HUES48 (cell line): ENCODE measurements around the gene UBE2QL1.

Source experiments
- H3K27ac ChIP-seq: one replicate; pipeline ENCODE4 v1.7.0; 2013; ENCODE audit warnings: low read depth, low read length, inconsistent platforms
- H3K27me3 ChIP-seq: 2 replicates; pipeline ENCODE4 v1.6.1; 2013; ENCODE audit warnings: mild to moderate bottlenecking, low read length; ENCODE audit not compliant: control insufficient read depth, insufficient read depth
- H3K36me3 ChIP-seq: 2 replicates; pipeline ENCODE4 v1.6.1; 2013; ENCODE audit warnings: low read length; ENCODE audit not compliant: control insufficient read depth, insufficient read depth
- H3K4me1 ChIP-seq: 2 replicates; pipeline ENCODE4 v1.6.1; 2013; ENCODE audit warnings: mild to moderate bottlenecking, low read length; ENCODE audit not compliant: control insufficient read depth, insufficient read depth
- H3K4me3 ChIP-seq: 2 replicates; pipeline ENCODE4 v1.5.1; 2013; ENCODE audit warnings: mild to moderate bottlenecking, low read depth, low read length
- H3K9ac ChIP-seq: 2 replicates; pipeline ENCODE4 v1.6.1; 2013; ENCODE audit warnings: mild to moderate bottlenecking, low read depth, low read length, moderate library complexity
- H3K9me3 ChIP-seq: 2 replicates; pipeline ENCODE4 v1.6.1; 2013; ENCODE audit warnings: low read length; ENCODE audit not compliant: control insufficient read depth, insufficient read depth

The UBE2QL1 gene

DNA sequence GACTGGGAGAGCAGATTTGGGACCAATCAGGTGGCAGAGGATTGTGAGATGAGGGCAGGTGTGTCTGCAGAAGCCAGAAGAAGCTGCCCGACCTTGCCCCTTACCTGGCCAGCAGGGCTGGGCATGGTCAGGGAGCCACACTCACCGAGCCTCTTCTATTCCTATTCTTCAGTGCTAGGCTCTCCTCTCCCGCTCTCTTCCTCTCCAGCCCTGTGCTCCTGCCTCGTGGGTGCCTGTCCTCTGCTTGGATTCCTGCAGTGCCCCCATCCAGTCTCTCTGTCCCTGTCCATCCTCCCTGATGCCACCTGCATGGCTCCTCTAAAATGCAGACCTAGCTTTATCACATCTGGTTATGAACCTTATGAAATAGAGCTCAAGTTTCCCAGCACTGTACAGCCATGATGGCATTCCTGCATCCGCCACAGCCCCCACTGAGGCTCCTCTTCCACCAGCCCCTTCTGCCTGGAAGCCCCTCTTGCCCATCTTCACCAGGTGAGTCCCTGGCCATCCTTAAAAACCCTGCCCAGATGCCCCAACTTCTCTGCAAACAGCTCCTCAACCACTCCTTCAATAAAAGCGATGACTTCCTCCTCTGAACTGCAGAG lies 8.2 kb downstream of the UBE2QL1 start:
- Histone ChIP-seq H3K9me3 (no peaks in the 10 kb centered on the region), H3K27me3 (peaks cover 88% of the 10 kb centered on the region), H3K9ac (no peak overlapping the region), H3K4me3 (no peak overlapping the region), H3K4me1 (no peaks in the 10 kb centered on the region), H3K36me3 (no peaks in the 10 kb centered on the region), H3K27ac (no peak overlapping the region)

DNA sequence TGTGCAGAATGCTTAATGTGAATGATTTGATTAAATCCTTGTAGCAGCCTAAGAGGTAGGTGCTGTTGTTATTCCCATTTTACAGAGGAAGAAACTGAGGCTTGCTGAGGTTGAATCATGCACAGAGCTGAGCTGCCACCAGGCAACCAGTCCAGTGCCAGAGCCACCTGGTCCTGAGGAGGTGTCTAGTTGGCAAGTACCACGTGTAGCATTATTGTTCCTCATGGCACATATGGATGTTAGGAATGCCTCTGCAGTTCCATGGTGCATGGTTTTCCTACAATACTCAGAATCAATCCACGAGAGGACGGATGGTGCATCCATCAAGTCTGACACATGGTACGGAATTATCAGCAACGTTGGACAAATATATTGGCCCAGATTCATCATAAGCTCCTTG lies 8.9 kb downstream of the UBE2QL1 start:
- Histone ChIP-seq H3K4me3 (no peak overlapping the region), H3K27ac (no peak overlapping the region), H3K27me3 (peaks cover 81% of the 10 kb centered on the region), H3K4me1 (no peaks in the 10 kb centered on the region), H3K9ac (no peak overlapping the region), H3K9me3 (no peaks in the 10 kb centered on the region), H3K36me3 (no peaks in the 10 kb centered on the region)

DNA sequence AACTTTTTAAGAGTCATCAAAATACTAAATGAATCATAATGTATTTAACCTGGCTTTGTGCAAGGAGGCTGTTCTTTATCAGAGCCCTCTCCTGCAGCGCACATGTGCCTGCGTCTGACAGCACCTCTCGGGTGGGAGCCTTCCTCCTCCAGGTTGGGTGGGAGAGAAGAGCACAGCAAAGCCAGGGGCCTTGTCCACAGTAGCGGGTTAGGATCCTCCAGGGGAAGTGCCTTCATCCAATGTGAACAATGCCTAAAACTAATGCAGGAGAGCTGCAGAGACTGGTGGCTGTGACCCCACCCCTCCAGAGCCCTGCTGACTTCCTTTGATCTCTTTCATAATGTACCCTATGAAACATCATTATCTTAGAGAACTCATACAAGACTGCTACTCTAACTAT lies 10.2 kb downstream of the UBE2QL1 start:
- Histone ChIP-seq H3K4me1 (no peaks in the 10 kb centered on the region), H3K9ac (no peak overlapping the region), H3K36me3 (no peaks in the 10 kb centered on the region), H3K27me3 (peaks cover 68% of the 10 kb centered on the region), H3K27ac (no peak overlapping the region), H3K4me3 (no peak overlapping the region), H3K9me3 (no peaks in the 10 kb centered on the region)

DNA sequence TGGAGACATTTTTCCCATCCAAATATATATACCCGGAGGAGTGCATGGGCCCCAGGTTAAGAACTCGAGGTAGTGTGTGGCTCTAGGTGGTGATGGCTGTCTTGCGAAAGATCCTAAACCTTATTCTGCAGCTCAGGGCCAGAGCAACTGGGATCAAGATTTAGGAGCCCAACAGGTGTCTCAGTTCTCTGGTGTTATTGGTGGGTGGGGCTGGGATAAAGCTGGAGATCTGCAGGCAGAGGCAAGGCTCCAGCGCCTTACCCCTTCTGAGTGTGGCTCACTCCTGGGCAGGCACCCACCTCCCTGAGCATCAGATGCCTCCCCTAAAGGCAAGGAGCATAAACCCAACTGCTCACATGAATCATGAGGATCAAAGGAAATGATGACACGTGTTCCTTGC lies 11.2 kb downstream of the UBE2QL1 start:
- no peaks in the 10 kb centered on the region for H3K36me3 ChIP-seq
- no peak overlapping the region for H3K9ac ChIP-seq
- H3K4me1 ChIP-seq: no peaks in the 10 kb centered on the region
- H3K27ac ChIP-seq: no peak overlapping the region
- H3K4me3 ChIP-seq: no peak overlapping the region
- no peaks in the 10 kb centered on the region for H3K9me3 ChIP-seq
- peaks cover 58% of the 10 kb centered on the region for H3K27me3 ChIP-seq

DNA sequence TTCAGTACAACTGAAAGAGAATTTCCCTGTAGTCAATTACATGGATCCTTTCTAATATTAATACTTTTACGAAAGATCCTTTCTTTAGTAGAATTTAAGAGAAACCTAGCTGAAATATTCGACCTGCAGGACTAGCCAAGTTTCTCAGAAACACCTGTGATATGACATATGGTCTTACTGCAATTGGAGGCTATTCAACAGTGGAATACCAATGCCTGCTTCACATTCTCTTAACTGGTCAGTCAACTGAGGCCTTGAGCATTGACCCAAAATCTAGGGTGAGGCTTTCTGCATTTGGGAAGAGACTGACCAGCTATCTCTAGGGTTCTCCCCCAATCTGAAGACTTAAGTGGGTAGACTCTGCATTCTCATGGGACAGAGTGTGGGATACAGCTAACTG lies 12.3 kb downstream of the UBE2QL1 start:
- no peaks in the 10 kb centered on the region for H3K4me1 ChIP-seq
- no peaks in the 10 kb centered on the region for H3K9me3 ChIP-seq
- peaks cover 47% of the 10 kb centered on the region for H3K27me3 ChIP-seq
- H3K36me3 ChIP-seq: no peaks in the 10 kb centered on the region
- H3K9ac ChIP-seq: no peak overlapping the region
- H3K4me3 ChIP-seq: no peak overlapping the region
- no peak overlapping the region for H3K27ac ChIP-seq

DNA sequence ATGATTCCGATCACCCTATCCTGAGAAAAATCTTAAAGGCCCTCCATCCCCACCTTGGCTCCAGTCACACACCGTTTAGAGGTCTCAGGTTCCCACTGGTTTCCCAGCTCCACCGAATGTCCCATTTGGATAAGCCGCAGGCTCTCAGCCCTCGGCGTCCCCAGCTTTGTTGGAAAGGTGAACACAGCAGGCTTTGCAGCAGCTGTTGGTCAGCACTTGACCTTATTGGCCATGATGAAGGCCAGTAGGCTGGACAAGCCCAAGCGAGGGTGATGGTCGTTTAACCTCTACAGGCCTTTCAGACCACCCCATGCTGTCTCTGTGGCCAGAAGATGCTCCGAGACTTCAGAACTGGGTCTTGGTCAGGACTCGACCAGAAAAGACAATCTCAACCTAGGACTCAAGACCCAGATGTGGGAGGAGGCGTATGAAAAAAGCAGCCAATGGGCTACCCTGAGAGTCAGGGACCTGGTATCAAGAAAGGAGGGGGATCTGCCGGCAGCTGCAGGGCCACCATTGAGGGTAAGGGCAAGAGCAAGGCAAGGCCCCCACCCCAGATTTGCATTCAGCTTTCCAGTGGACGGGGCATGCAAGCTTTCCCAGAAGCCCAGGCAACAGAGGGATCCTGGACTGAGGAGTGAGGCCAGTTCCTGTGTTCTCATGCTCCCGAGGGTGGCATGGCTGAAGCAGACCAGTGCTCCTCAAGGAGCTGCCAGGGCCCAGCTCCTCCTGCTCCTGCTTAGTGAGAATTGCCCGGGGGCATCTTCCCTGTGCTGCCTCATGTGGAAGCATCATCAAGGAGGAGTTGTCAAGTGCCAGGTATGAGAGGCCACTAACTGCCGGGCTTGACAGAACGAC lies 13.4 kb downstream of the UBE2QL1 start:
- Histone ChIP-seq H3K27me3 (peaks cover 36% of the 10 kb centered on the region), H3K9me3 (no peaks in the 10 kb centered on the region), H3K4me3 (no peak overlapping the region)

DNA sequence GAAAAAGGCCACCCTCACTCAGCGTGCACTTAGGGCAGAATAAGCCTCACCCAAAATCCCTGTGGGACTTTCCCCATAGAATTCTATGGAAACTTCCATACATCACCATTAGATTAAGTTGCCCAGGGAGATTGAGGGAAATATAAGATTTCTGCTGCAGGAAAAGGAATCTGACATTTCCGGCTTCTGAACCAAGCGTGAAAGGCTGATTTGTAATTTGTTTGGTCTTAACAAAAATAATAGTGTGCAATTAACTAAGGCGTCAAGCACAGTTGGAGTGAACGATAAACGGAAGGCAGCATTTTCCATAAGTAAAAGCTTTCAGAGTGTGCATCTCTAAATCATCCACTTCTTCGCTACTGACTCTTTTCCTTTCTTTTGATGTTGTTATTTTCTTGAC lies 14.0 kb downstream of the UBE2QL1 start:
- H3K36me3 ChIP-seq: no peaks in the 10 kb centered on the region
- peaks cover 7% of the 10 kb centered on the region; the same call in 1 of the 2 replicates for H3K4me1 ChIP-seq
- peaks cover 30% of the 10 kb centered on the region for H3K27me3 ChIP-seq
- H3K9me3 ChIP-seq: no peaks in the 10 kb centered on the region
- no peak overlapping the region for H3K4me3 ChIP-seq
- no peak overlapping the region for H3K9ac ChIP-seq
- H3K27ac ChIP-seq: no peak overlapping the region

More for the DNA sequence above, 13.4 kb downstream of the UBE2QL1 start:
- Histone ChIP-seq H3K9ac (no peak overlapping the region), H3K36me3 (no peaks in the 10 kb centered on the region), H3K27ac (no peak overlapping the region), H3K4me1 (peaks cover under 1% of the 10 kb centered on the region; the same call in 1 of the 2 replicates)

DNA sequence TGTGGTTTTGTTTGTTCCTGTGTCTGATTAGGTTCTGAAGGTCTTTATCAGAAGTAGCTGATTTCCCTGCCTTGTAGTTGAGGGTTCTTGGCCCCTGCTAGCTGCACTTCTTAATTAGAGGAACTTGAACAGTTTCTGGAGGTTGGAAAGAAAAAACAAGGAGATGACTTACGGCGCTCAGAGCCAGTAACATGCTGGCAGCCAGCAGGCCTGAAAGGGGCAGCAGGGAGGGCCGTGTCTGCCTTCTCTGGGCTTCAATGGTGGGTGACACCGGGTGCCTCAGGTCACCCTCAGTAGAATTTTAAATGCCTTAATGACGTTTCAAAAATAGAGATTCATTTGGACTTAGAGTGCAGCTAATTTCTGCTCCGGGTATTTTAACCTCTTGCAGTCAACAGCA lies 15.8 kb downstream of the UBE2QL1 start:
- Histone ChIP-seq H3K27me3 (peaks cover 18% of the 10 kb centered on the region), H3K4me3 (no peak overlapping the region), H3K27ac (no peak overlapping the region), H3K9me3 (no peaks in the 10 kb centered on the region), H3K9ac (no peak overlapping the region), H3K36me3 (no peaks in the 10 kb centered on the region), H3K4me1 (peaks cover 15% of the 10 kb centered on the region; the same call in 1 of the 2 replicates)

DNA sequence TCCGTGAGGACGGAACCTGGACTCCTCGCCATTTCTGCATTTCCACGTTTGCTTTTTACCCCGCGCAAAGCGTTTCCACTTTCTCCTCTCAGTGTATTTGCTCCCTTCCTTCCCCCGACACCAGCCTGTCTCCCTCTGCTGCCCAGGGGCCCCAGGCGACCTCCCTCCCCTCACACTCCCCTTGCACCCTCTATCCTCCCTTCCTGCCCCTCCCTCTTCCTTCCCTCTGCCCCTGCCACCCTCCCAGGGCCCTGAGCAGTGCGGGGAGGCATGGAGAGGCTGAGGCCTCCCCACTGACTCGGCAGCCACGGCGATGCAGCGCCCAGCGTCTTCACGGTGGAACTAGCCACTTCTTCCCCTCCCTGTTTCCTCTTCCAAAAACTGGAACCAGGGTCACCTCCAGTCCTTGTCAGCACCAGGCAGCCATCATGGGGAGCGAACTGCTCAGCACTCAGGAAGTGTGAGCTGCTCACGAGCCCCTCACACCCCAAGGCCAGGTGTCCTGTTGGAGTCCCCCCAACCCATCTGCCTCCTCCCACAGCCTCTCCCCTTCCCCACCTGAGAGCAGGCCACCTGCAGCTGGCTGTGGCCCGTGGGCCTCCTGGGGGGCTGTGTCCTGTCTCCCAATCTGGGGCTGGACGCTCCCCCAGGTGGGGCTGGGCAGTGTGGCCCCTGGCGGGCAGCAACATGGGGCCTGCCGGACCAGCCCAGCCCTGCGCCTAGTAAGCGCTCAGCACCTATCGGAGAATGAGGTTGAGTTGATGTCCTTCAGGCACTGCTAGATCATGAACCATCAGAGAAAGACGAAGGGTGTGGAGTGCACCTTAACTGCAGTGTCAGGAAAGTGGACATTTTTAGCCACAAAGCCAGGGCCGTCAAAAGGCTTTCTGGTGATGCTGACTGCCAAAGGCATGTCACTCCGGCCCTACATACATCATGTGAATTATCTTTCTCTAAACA lies 17.5 kb downstream of the UBE2QL1 start:
- no peaks in the 10 kb centered on the region for H3K36me3 ChIP-seq
- no peak overlapping the region for H3K27ac ChIP-seq
- H3K4me1 ChIP-seq: peaks cover 15% of the 10 kb centered on the region; the same call in 1 of the 2 replicates
- peaks cover 1% of the 10 kb centered on the region; the same call in 1 of the 2 replicates for H3K27me3 ChIP-seq
- no peak overlapping the region for H3K9ac ChIP-seq
- no peaks in the 10 kb centered on the region for H3K9me3 ChIP-seq
- H3K4me3 ChIP-seq: no peak overlapping the region

DNA sequence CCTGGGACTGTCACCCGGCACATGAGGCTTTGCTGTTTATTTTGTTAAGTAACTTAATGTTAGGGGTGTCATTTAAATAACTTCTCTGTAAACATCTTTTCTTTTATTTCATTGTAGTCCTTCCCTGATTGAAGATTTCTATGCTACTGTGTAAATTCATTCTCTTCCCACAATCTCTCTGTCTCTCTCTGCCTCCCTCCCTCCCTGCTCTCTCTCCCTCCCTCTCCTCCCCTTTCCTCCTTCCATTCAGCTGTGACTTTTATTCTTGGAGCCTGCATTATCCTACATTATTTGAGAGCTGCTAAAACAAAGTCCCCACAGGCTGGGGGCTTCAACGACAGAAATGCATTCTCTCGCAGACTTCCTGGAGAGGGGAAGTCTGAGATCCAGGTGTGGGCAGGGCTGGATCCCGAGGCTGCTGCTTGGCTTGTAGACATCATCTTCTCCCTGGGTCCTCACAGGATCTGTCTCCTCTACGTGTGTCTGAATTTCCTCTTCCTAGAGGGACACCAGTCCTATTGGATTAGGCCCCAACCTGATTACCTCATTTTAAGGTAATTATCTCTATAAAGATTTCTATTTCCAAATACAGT lies 18.4 kb downstream of the UBE2QL1 start:
- no peaks in the 10 kb centered on the region for H3K36me3 ChIP-seq
- H3K4me3 ChIP-seq: no peak overlapping the region
- H3K9me3 ChIP-seq: no peaks in the 10 kb centered on the region
- peaks cover 15% of the 10 kb centered on the region; the same call in 1 of the 2 replicates for H3K4me1 ChIP-seq
- no peaks in the 10 kb centered on the region for H3K27me3 ChIP-seq
- H3K27ac ChIP-seq: no peak overlapping the region
- no peak overlapping the region for H3K9ac ChIP-seq
